ENCODE measurements around the gene CEP126.

- TF ChIP-seq ZFP30 (CRISPR knock-in tag; IDR thresholded peaks at IDR 0.05) (no peak), TSHZ2 (CRISPR knock-in tag; IDR thresholded peaks at IDR 0.05) (no peak), GLIS3 (CRISPR knock-in tag; IDR thresholded peaks at IDR 0.05) (no peak), ARNTL (CRISPR knock-in tag; IDR thresholded peaks at IDR 0.05; ENCODE audit: borderline replicate concordance, low read depth) (no peak)
Observed at GRCh38 chr11:101940901-101941520, 26.2 kb downstream of the CEP126 start.

Data from SK-N-SH treated with all-trans-retinoic acid at 6 μM for 48 hours (cell line).